Fibroblast of mammary gland (primary cell): ENCODE measurements around the gene PDGFA.

Experiments
- DNase-seq: peaks from one replicate; pipeline ENCODE4 v3.0.0-alpha.2; 2010; ENCODE audit warnings: low read depth
- H3K4me3 ChIP-seq: 2 replicates; pipeline ENCODE4 v1.5.1; 2011; ENCODE audit warnings: low read depth, mild to moderate bottlenecking, low read length, moderate library complexity; ENCODE audit not compliant: control insufficient read depth
- TF ChIP-seq, protein P1 (sequence below): conservative IDR thresholded peaks from 2 replicates; pipeline ENCODE4 v1.5.1; 2011; ENCODE audit warnings: low read depth, low read length, inconsistent platforms; ENCODE audit not compliant: control insufficient read depth, insufficient read depth

The PDGFA gene

DNA sequence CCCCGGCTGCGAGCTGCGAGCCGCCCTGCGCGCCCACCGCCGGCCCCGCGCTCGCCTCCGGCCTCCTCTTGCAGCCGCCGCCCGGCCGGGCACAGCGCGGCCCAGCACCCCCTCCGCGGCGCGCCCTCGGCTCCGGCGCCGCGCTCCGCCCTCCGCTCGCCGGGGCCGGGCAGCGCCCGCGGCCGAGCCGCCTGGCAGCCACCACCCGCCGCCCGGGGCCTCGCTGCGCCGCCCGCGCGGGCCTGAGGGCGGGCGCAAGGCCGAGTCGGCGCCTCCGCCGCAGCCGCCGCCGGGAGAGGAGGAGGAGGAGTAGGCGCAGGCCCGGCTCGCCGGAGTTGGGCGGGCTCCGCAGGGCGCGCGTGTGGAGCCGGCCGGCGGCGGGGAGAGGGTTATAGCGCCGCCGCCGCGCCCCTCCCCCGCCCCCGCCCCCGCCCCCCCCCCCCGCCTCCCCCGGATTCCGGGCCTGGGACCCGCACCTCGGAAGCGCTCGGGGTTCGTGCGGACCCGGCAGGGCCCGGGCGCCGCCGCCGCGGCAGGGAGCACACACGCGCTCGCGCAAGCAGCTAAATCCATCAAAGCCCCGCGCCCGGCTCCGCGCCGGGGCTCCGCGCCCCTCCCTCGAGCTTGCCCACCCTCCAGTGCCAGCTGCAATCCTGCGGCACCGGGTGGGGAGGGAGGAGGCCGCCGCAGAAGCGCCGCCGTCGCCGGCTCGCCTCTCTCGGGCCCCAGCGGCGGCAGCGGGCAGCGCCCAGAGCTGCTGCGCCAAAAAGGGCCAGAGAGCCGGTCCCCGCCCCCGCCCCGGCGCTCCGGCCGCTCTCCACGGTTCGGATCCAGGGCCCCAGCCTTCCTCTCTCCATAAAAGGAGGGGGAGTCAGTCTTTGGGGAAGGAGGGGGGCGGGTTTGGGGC is at the start of gene PDGFA:
Gene PDGFA (minus strand): TSS at position 363 of the 907 bp plus-strand sequence. CDS start 845 bp downstream, outside the sequence.
- peak; percentile 36 for DNase-seq
- TF ChIP-seq, protein P1, sequence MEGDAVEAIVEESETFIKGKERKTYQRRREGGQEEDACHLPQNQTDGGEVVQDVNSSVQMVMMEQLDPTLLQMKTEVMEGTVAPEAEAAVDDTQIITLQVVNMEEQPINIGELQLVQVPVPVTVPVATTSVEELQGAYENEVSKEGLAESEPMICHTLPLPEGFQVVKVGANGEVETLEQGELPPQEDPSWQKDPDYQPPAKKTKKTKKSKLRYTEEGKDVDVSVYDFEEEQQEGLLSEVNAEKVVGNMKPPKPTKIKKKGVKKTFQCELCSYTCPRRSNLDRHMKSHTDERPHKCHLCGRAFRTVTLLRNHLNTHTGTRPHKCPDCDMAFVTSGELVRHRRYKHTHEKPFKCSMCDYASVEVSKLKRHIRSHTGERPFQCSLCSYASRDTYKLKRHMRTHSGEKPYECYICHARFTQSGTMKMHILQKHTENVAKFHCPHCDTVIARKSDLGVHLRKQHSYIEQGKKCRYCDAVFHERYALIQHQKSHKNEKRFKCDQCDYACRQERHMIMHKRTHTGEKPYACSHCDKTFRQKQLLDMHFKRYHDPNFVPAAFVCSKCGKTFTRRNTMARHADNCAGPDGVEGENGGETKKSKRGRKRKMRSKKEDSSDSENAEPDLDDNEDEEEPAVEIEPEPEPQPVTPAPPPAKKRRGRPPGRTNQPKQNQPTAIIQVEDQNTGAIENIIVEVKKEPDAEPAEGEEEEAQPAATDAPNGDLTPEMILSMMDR = no peak

DNA sequence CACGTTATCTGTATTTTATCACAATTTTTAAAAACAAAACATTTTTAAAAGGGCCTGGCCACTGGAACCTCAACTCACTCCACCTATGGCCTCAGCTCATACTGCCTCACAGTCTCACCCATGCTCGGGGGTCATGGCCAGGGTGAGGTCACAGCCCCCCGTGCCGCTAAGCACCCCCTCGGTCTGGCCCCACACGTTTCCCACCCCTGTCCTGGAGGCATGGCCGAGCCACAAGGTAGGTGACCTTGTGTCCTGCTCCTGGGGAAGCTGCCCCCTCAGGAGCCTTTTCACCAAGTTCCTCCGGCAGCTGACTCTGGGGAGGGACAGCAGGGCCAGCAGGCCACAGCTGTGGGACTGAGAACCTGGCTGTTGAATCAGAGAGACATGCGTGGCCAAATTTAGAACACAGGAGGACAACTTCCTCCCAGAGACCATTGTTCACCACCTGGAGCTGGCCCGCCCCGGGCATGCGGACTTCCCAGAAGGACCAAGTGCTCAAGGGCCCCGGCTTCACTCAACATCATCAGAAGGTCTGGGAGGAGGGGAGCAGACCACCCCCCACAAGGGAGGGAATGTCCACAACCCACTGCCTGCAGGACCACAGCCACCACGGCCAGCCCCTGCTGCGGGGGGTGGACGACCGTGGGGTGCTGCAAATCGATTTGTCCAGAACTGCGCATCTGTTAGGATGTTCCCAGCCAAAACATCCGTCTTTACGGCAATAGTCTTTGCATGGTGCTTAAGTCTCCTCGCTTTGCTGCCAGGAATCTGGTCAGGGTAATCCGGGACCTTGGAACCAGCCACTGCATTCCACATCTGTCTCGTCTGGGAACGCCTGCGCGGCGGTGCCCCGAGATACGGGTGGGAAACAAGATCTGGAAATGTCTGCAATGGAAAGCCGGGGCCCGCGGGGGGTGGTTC is 48.6 kb upstream of the PDGFA start:
- TF ChIP-seq, protein P1 = no peak
- DNase-seq = peak; percentile 6
- H3K4me3 ChIP-seq = no peak overlapping the region

More for the DNA sequence above, at the start of gene PDGFA:
- H3K4me3 ChIP-seq = peak within 1 kb of the TSS; percentile 40

DNA sequence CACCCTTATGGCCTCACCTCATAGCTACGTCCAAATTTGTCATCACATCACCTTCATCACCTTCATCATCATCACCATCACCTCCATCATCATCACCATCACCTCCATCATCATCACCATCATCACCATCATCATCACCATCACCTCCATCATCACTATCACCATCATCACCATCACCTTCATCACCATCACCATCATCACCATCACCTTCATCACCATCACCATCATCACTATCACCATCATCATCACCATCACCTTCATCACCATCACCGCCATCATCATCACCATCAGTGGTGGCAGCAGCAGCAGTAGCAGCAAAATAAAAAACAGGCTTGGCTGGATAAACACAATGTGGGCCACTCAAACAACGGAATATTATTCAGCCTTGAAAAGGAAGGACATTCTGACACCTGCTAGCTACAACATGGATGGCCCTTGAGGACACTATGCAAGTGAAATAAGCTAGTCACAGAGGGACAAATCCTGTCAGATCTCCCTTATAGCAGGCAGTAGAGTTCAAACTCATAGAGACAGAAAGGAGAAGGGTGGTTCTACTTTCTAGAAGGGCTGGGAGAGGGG is 47.7 kb upstream of the PDGFA start:
- TF ChIP-seq, protein P1 = no peak
- DNase-seq = no peak
- no peak overlapping the region for H3K4me3 ChIP-seq

DNA sequence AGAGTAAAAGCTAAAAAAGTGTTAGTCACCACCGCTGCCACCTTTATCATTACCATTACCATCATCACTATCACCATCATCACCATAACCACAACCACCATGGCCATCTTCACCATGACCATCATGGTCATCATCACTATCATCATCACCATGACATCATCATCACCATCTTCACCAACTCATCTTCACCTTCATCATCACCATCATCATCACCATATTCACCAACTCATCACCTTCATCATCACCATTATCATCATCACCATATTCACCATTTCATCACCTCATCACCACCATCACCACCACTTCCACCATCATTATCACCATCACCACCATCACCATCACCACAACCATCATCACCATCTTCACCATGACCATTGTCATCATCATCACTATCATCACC is 46.5 kb upstream of the PDGFA start:
- TF ChIP-seq, protein P1 = no peak
- no peak for DNase-seq
- H3K4me3 ChIP-seq = no peak overlapping the region

DNA sequence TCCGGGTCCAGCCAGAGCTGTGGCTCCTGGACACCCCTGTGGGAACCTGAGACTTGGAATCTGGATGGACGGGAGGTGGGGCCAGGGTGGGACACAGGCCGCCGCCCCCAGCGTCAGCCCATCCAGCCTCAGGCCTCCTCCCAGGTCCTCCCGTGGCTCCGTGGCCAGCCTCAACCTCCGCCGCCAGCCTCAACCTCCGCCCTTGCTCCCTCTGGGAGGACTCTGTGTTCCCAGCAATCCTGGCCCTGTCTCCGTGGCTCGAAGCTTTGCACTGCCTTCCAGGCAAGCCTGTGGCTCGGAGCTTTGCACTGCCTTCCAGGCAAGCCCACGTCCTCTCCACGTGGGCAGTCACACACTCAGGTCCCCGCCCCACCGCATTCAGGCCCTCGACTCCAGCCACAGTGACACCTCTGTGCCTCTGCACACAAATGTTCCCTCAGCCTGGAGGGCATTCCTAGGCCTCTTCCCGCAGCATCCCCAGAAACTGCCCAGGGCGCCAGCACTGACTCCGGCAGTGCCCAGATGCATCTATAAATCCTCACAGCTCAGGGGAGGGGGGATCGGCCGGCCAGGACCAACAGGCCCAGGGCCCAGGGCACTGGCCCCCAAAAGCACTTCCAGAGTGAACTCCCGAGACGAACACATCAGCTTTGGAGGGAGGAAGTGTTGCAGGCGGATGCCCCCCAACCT is 44.7 kb upstream of the PDGFA start:
- H3K4me3 ChIP-seq = no peak overlapping the region
- TF ChIP-seq, protein P1 = no peak
- no peak for DNase-seq
